Iris pigment epithelial cell (primary cell): Measurements from ENCODE around the gene TSEN34.
"Not testable (repeated sequence)": the region's sequence is repeated elsewhere in the genome, so short reads cannot be mapped to it uniquely, and the experiment has no call there.

Experiments
- DNase-seq: peaks from one replicate; pipeline ENCODE4 v3.0.0-alpha.2; 2011; ENCODE audit warnings: low read depth

TSEN34 gene

DNA sequence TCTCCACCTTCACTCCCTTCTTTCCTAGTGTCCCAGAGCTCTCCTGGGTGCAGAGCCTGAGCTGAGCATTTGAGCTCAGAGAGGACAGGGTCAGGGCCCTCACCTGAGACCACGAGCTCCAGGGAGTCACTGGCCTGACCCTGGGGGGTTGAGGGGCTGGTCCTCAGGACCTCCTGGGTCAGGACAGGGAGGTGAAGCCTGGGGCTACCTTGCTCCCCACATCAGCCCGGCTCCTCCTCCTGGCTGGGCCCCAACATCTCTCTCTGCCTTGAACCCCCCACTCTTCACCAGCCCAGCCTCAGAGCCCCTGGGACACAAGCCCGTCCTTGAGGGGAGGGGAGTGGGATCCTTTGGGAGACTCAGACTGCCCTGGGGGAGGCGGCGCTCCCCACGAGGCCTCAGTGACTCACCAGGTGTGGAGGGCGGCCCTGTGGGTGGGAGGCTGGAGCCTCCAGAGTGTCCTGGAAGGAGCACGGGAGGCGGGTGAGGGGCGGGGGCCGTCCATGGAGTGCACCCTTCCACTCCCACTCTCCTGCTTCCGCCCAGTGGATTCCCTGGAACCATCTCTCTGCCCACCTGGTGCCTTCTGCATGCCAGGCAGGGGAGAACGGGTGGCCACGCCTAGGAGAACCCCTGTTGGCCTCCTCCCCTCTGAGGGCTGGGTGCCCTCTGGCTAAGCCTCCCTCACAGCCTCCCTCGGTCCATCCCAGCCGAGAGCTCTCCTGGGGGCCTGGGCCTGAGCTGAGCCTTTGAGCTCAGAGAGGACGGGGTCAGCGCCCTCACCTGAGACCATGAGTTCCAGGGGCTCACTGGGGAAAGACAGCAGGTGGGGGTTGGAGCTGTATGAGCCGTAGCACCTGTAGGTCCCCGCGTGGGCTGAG is 48.6 kb downstream of the TSEN34 start:
- not testable (repeated sequence) for DNase-seq

DNA sequence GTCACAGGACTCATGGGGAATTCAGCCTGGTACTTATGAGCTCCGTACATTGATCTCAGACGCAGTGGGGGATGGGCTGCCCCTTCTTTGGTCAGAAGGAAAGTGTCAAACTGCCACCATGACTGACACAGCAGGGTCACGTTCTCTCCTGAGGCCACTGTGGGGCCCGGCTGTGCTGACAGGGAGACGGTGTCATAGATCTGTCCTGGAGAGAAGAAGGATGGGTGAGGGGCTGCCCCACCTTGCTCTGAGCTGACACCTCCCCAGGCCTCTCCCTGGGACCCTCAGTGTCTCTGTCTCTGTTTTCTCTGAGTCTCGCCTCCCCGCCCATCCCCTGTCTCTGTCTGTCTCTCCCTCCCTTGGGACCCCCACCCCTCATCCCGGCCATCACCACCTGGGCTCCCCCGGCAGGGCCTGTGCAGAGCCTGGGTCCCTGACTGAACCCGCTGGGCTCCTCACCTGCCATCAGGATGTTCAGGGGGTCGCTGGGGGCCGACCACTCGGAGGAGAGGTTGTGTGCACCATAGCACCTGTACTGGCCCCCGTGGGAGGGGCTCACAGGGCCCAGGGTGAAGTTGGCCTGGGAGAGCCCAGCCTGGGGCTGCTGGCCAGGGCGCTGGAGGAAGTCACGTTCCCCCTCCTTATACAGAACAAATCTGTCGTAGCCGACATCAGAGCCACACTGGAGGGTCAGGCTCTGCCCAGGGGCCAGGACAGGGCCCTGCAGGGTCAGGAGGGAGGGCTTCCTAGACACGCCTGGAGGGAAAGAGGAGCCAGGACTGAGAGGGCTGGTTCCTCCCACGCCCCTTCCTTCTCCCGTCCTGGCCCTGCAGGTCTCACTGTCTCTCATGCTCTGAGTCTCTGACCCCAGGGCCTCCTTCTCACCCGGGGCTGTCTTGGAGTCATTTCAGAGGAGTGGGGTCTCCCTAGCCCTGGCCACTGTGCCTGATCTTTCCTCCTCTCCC is 49.5 kb downstream of the TSEN34 start:
- DNase-seq = not testable (repeated sequence)

DNA sequence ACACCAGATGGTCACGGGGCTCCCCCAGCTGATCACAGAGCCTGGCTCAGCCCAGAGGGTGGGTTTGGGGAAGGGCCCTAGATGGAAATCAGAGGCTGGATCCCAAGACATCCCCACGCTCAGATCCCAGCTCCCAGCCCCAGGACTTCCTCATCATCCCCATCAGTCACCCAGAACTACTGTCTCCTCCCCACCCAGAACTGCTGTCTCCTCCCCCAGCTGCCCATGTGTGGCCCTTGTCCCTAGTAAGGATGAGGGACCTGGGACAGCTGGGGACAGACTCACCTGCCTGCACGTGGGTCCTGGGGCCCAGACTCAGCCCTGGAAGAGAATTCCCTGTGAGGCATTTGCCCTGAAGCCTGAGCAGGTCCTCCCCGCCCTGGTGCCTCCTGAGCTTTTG is 51.1 kb downstream of the TSEN34 start:
- not testable (repeated sequence) for DNase-seq

DNA sequence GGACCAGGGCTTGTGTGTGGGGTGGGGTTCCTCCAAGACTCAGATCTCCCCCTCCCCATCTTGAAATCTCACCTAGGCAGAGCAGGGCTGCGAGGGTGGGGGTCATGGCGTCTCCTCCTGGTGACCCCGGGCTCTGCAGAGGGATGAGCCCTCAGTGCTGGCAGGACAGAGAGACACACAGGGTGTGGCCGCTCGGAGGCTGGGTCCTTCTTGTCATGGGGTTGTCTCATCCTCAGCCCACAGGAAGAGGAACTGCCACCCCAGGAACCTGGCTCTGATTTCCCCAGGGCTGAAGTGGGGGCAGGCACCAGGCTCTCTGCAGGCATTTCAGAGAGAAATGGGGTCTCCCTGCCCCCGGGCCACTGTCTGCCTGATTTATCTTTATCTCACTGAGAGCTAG is 51.5 kb downstream of the TSEN34 start, which contains the start of gene LILRA6:
TSS of gene LILRA6 (minus strand) at position 145 of the 400 bp plus-strand sequence.
- DNase-seq = not testable (repeated sequence)

DNA sequence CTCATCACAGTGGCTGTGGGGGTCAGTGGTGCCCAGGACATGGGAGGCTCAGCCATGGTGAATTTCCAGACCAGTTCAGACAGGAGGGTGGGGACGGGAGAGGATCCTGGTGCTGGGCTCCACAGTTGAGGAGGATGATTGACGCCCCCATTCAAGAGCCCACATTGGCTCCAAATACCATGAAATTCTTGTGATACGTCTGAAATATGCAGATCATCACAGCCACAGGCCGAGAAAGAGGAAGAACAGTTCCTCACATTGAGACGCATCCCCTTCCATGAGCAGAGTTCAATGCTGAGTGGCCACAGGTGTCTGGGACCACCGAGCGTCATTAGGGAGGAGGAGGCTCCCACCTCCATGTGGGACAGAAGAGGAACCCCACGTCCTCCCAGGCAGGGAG is 52.7 kb downstream of the TSEN34 start:
- not testable (repeated sequence) for DNase-seq
